ENCODE results near the gene SMOC1.

The SMOC1 gene

GRCh38 chr14:70033561-70033960, 154.3 kb downstream of the SMOC1 start:
- H3K36me3 Mint-ChIP-seq = no peaks in the 10 kb centered on the region
- H3K4me3 Mint-ChIP-seq = no peak overlapping the region
- no peak for DNase-seq (ENCODE audit: low spot score in 2 of 2)
- no peaks in the 10 kb centered on the region for H3K9me3 Mint-ChIP-seq
- H3K27ac Mint-ChIP-seq = no peak overlapping the region
- H3K4me1 Mint-ChIP-seq = peaks cover 3% of the 10 kb centered on the region
- peaks cover 7% of the 10 kb centered on the region for H3K27me3 Mint-ChIP-seq
- no peak for ATAC-seq (ENCODE audit: low read depth)

- Mint-ChIP-seq H3K4me1 (peaks cover 3% of the 10 kb centered on the region), H3K36me3 (no peaks in the 10 kb centered on the region), H3K27ac (no peak overlapping the region), H3K27me3 (peaks cover 10% of the 10 kb centered on the region), H3K4me3 (no peak overlapping the region), H3K9me3 (no peaks in the 10 kb centered on the region)
- no peak for DNase-seq (ENCODE audit: low spot score in 2 of 2)
- no peak for ATAC-seq (ENCODE audit: low read depth)
Measured at GRCh38 chr14:70034257-70034656, 155.0 kb downstream of the SMOC1 start.

- Mint-ChIP-seq H3K27me3 (peaks cover 17% of the 10 kb centered on the region), H3K27ac (no peak overlapping the region), H3K36me3 (no peaks in the 10 kb centered on the region), H3K4me3 (no peak overlapping the region), H3K4me1 (peaks cover 3% of the 10 kb centered on the region), H3K9me3 (no peaks in the 10 kb centered on the region)
- DNase-seq (ENCODE audit: low spot score in 2 of 2) (no peak), ATAC-seq (ENCODE audit: low read depth) (no peak)
Measured at GRCh38 chr14:70036665-70037064, 157.4 kb downstream of the SMOC1 start.

- Mint-ChIP-seq H3K4me1 (no peaks in the 10 kb centered on the region), H3K9me3 (no peaks in the 10 kb centered on the region), H3K36me3 (no peaks in the 10 kb centered on the region), H3K27me3 (peaks cover 25% of the 10 kb centered on the region), H3K4me3 (no peak overlapping the region), H3K27ac (no peak overlapping the region)
- ATAC-seq (ENCODE audit: low read depth) (no peak), DNase-seq (ENCODE audit: low spot score in 2 of 2) (no peak)
Measured at GRCh38 chr14:70043001-70043400, 163.8 kb downstream of the SMOC1 start.

- no peak overlapping the region for H3K27ac Mint-ChIP-seq
- H3K36me3 Mint-ChIP-seq = no peaks in the 10 kb centered on the region
- ATAC-seq (ENCODE audit: low read depth) (no peak), DNase-seq (ENCODE audit: low spot score in 2 of 2) (no peak)
- no peak overlapping the region for H3K4me3 Mint-ChIP-seq
- H3K4me1 Mint-ChIP-seq = no peaks in the 10 kb centered on the region
- peaks cover 15% of the 10 kb centered on the region for H3K27me3 Mint-ChIP-seq
- no peaks in the 10 kb centered on the region for H3K9me3 Mint-ChIP-seq
Measured at GRCh38 chr14:70045310-70045709, 166.1 kb downstream of the SMOC1 start.

GRCh38 chr14:70045844-70046535, 166.8 kb downstream of the SMOC1 start:
- H3K36me3 Mint-ChIP-seq = no peaks in the 10 kb centered on the region
- H3K27ac Mint-ChIP-seq = no peak overlapping the region
- no peak for ATAC-seq (ENCODE audit: low read depth)
- H3K4me3 Mint-ChIP-seq = no peak overlapping the region
- no peaks in the 10 kb centered on the region for H3K4me1 Mint-ChIP-seq
- DNase-seq (ENCODE audit: low spot score in 2 of 2) = no peak
- peaks cover 13% of the 10 kb centered on the region for H3K27me3 Mint-ChIP-seq
- H3K9me3 Mint-ChIP-seq = no peaks in the 10 kb centered on the region

GRCh38 chr14:70047598-70048312, 168.5 kb downstream of the SMOC1 start:
- no peak overlapping the region for H3K4me3 Mint-ChIP-seq
- ATAC-seq (ENCODE audit: low read depth) (no peak), DNase-seq (ENCODE audit: low spot score in 2 of 2) (no peak)
- H3K9me3 Mint-ChIP-seq = no peaks in the 10 kb centered on the region
- no peaks in the 10 kb centered on the region for H3K4me1 Mint-ChIP-seq
- H3K27ac Mint-ChIP-seq = no peak overlapping the region
- peaks cover 12% of the 10 kb centered on the region for H3K27me3 Mint-ChIP-seq
- no peaks in the 10 kb centered on the region for H3K36me3 Mint-ChIP-seq

- no peaks in the 10 kb centered on the region for H3K4me1 Mint-ChIP-seq
- H3K9me3 Mint-ChIP-seq = no peaks in the 10 kb centered on the region
- DNase-seq (ENCODE audit: low spot score in 2 of 2) (no peak), ATAC-seq (ENCODE audit: low read depth) (no peak)
- no peaks in the 10 kb centered on the region for H3K36me3 Mint-ChIP-seq
- no peak overlapping the region for H3K4me3 Mint-ChIP-seq
- H3K27ac Mint-ChIP-seq = no peak overlapping the region
- H3K27me3 Mint-ChIP-seq = peaks cover 10% of the 10 kb centered on the region
Measured at GRCh38 chr14:70048313-70048654, 169.1 kb downstream of the SMOC1 start.

- ATAC-seq (ENCODE audit: low read depth) = no peak
- Mint-ChIP-seq H3K27me3 (peaks cover 8% of the 10 kb centered on the region), H3K4me3 (no peak overlapping the region), H3K36me3 (no peaks in the 10 kb centered on the region), H3K4me1 (no peaks in the 10 kb centered on the region), H3K9me3 (no peaks in the 10 kb centered on the region), H3K27ac (no peak overlapping the region)
- DNase-seq (ENCODE audit: low spot score in 2 of 2) = no peak
Measured at GRCh38 chr14:70049605-70050004, 170.4 kb downstream of the SMOC1 start.

GRCh38 chr14:70050136-70050535, 170.9 kb downstream of the SMOC1 start:
- no peak overlapping the region for H3K27ac Mint-ChIP-seq
- H3K4me1 Mint-ChIP-seq = no peaks in the 10 kb centered on the region
- H3K4me3 Mint-ChIP-seq = no peak overlapping the region
- ATAC-seq (ENCODE audit: low read depth) (no peak), DNase-seq (ENCODE audit: low spot score in 2 of 2) (no peak)
- peaks cover 5% of the 10 kb centered on the region for H3K27me3 Mint-ChIP-seq
- no peaks in the 10 kb centered on the region for H3K9me3 Mint-ChIP-seq
- H3K36me3 Mint-ChIP-seq = no peaks in the 10 kb centered on the region

GRCh38 chr14:70052990-70053389, 173.8 kb downstream of the SMOC1 start:
- Mint-ChIP-seq H3K27ac (no peak overlapping the region), H3K36me3 (no peaks in the 10 kb centered on the region), H3K4me1 (no peaks in the 10 kb centered on the region), H3K9me3 (no peaks in the 10 kb centered on the region), H3K27me3 (peaks cover 4% of the 10 kb centered on the region), H3K4me3 (no peak overlapping the region)
- no peak for DNase-seq (ENCODE audit: low spot score in 2 of 2)
- ATAC-seq (ENCODE audit: low read depth) = no peak

GRCh38 chr14:70057519-70058136, 178.4 kb downstream of the SMOC1 start:
- DNase-seq (ENCODE audit: low spot score in 2 of 2) (no peak), ATAC-seq (ENCODE audit: low read depth) (no peak)
- Mint-ChIP-seq H3K27ac (no peak overlapping the region), H3K36me3 (no peaks in the 10 kb centered on the region), H3K9me3 (no peaks in the 10 kb centered on the region), H3K27me3 (peaks cover 12% of the 10 kb centered on the region), H3K4me1 (no peaks in the 10 kb centered on the region), H3K4me3 (no peak overlapping the region)

GRCh38 chr14:70059545-70059944, 180.3 kb downstream of the SMOC1 start:
- ATAC-seq (ENCODE audit: low read depth) (no peak), DNase-seq (ENCODE audit: low spot score in 2 of 2) (no peak)
- H3K9me3 Mint-ChIP-seq = no peaks in the 10 kb centered on the region
- H3K27ac Mint-ChIP-seq = no peak overlapping the region
- H3K4me1 Mint-ChIP-seq = no peaks in the 10 kb centered on the region
- peaks cover 21% of the 10 kb centered on the region for H3K27me3 Mint-ChIP-seq
- no peaks in the 10 kb centered on the region for H3K36me3 Mint-ChIP-seq
- no peak overlapping the region for H3K4me3 Mint-ChIP-seq

- Mint-ChIP-seq H3K27me3 (peaks cover 21% of the 10 kb centered on the region), H3K4me3 (no peak overlapping the region), H3K4me1 (no peaks in the 10 kb centered on the region), H3K36me3 (no peaks in the 10 kb centered on the region), H3K27ac (no peak overlapping the region), H3K9me3 (no peaks in the 10 kb centered on the region)
- ATAC-seq (ENCODE audit: low read depth) = no peak
- no peak for DNase-seq (ENCODE audit: low spot score in 2 of 2)
Measured at GRCh38 chr14:70061108-70061507, 181.9 kb downstream of the SMOC1 start.

Data from memory B cell (primary cell).